GM21515 (cell line): ENCODE data around the gene TMEM259.

Source experiments
- ATAC-seq: cut with Tn5 transposase; IDR thresholded peaks from one replicate; pipeline ENCODE4 v1.9.1; 2021; ENCODE audit not compliant: unreplicated experiment

Gene TMEM259

GRCh38 chr19:1020868-1021425 lies at the start of gene TMEM259:
TSS of gene TMEM259 (minus strand) at chr19:1021123. CDS start at chr19:1020996, 127 bp downstream.
- peak; percentile 66 for ATAC-seq

DNA sequence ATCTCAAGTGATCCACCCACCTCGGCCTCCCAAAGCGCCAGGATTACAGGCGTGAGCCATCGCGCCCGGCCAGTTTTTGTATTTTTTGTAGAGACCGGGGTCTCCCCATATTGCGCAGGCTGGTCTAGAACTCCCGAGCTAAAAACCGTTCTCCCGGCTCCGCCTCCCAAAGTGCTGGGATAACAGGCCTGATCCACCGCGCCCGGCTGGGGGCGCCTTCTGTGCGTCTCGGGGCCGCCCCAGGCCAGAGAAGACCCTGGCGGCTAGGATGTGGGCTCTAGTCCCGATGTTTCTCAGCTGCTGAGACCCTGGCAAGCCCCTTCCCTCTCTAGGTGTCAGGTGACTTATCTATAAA lies 49.6 kb upstream of the TMEM259 start:
- ATAC-seq = no peak

DNA sequence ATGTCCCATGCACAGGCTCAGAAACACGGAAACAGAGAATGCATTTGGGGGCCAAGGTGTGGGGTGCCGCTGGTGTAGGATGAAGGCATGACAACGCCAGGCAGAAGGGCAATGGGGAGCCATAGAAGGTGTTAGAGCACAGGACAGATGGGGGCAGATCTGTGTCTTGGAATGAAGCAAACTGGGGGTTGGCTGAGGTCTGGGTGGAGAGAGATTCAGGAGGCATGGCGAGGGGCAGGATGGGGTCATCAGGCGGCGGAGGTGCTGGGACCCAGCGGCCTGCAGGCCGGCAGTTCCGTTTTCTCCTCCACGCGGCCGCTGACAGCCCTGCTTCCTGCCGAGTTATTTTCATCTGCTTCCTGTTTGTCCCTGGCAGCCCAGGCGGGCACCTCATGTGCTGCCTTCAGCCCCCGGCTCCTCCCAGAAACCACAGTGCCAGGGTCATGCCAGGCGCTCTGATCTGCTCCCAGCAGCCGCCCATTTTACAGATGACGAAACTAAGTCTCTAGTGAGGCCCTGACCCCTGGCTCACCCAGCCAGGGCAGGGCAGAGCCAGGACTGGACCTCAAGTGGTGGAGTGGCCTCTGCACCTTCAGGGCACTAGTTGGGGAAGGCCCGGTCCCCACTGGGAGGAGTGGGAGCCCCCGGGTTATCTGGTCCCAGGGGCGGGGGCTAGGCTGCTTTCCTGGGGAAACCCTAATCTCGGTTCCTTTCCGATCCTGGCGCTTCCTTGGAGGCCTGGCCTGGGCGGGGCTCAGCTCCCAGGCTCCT lies 48.3 kb upstream of the TMEM259 start:
- no peak for ATAC-seq

DNA sequence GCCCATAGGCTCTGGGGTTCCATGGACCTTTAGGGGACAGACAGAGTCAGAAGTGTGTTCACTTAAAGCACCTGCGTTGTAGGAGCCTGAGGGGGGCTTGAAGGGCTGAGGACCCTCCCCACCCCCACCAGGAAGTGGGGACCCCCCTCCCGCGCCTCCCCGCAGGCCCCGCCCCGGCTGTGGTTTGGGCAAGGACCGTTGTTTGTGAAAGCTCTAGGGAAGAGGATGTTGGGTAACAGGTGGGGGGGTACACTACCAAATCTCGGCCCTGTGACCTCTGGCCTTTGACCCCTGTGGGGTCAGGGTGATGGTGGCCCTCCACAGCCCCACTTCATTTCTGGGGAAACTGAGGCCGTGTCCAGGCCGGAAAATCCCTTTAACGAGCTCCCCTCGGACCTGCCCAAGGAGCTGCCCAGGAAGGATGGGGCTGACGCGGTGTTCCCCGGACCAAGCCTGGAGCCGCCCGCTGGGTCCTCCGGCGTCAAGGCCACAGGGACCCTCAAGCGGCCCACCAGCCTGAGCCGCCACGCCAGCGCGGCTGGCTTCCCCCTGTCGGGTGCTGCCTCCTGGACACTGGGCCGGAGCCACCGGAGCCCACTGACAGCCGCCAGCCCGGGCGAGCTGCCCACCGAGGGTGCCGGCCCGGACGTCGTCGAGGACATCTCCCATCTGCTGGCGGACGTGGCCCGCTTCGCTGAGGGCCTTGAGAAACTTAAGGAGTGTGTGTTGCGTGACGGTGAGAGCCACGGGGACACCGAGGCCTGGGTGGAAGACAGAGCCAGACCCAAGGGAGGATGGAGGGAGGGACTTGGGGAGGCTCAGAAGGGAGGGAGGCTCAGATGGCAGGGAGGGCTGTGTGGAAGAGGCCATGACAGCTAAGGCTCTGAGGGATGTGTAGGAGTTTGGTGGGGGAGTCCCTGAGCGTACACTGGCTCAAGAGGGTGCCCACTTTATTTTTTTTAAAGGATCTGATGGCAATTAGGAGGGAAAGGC lies 47.4 kb upstream of the TMEM259 start:
- no peak for ATAC-seq

GRCh38 chr19:1067341-1067957 lies 46.5 kb upstream of the TMEM259 start:
- peak; percentile 14 for ATAC-seq

DNA sequence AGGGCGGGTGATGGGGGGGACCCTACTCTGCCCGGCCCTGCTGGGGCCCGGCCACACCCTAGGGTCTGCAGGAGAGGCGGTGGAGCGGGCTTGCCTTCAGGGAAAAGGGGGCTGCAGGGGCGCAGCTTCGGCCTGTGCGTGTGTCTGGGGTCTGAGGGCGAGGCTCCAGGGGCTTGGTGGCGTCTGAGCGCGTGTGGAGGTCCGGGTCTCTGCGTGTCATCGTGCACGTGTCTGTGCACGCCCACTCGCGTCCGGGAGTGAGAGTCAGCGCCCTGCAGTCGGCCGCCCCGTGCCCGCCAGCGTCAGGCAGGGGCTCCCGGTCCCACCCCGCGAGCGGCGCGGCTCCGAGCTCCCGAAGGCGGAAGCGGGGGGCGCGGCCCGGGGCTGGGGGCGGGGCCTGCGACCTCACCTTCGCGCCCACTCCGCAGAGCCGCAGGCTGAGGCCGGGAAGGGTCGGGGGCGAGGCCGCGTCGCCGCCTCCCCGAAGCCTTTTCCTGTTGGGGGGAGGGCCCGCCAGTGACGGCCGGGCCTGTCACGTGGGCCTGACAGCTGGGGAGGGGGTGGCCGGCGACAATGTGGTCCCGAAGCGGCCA lies 45.9 kb upstream of the TMEM259 start, which contains the start of gene ARHGAP45:
Gene ARHGAP45 (plus strand): TSS at position 420 of the 593 bp plus-strand sequence. CDS start 239 bp downstream, outside the sequence.
- peak; percentile 34 for ATAC-seq

DNA sequence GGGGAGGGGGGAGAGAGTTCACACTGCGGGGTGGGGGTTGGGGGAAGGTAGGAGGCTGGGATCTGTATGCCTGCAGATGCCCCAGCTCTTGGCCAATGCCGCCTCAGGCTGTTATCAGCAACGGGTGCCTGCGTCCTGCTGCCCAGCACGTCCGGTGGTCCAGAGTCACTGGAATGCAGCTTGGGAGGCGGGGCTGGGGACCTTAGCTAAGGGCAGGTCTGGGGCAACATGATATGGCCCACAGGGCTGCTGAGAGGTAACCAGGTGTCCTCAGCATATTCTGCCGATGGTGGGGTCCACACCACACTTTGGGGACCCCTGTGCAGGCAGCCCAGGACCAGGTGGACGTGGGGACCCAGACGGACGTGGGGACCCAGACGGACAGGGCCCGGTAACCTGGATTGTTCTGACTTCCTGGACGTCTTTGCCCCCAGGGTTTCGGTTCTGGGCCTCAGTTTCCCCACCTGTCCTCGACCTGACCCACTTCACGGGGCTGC lies 45.4 kb upstream of the TMEM259 start:
- no peak for ATAC-seq

DNA sequence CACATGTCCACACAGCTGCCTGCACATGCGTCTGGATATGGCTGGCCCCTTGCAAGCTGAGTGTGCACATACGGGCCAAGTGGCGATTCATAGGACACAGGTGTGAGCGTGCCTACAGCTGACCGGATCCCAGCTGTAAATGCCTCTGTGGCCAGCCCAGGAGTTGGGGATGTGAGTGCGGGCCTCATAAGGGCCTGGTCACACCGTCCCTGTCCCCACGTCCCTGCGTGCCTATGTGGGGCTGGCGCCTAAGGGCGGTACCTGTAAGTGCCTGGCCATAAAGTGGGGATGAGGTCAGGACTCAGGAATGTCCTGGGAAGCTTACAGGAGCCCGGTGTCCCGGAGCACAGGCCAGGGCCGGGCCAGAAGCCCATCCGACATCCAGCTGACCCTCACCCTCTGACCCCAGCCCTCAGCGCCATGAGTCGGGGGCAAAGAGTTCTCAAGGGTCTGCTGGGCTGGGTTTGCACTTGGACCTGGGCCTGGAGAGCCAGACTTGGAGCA lies 44.7 kb upstream of the TMEM259 start:
- no peak for ATAC-seq

- ATAC-seq = no peak
Observed at GRCh38 chr19:1064661-1065605, 44.0 kb upstream of the TMEM259 start.

- no peak for ATAC-seq
Observed at GRCh38 chr19:1063909-1064660, 43.2 kb upstream of the TMEM259 start.

GRCh38 chr19:1063030-1063908 lies 42.3 kb upstream of the TMEM259 start:
- ATAC-seq = no peak

- no peak for ATAC-seq
Observed at GRCh38 chr19:1062387-1063029, 41.6 kb upstream of the TMEM259 start.

- no peak for ATAC-seq
Observed at GRCh38 chr19:1061987-1062386, 41.1 kb upstream of the TMEM259 start.

- no peak for ATAC-seq
Observed at GRCh38 chr19:1060689-1061088, 39.8 kb upstream of the TMEM259 start.

DNA sequence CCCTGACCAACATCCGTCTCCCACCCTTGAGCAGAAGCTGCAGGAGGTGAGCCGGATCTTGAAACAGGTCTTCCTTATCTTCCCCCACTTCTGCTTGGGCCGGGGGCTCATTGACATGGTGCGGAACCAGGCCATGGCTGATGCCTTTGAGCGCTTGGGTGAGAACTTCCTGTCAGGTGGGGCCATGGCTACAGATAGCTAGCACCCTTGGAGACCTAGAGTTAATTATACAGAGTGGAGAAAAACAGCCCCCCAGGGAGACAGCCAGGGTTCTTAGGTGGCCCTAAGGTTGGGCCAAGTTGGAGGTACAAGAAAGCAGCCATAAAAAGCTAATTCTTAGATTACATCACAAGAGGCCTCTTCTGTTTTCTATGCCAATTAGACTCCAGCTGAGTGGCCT lies 37.2 kb upstream of the TMEM259 start:
- ATAC-seq = no peak

DNA sequence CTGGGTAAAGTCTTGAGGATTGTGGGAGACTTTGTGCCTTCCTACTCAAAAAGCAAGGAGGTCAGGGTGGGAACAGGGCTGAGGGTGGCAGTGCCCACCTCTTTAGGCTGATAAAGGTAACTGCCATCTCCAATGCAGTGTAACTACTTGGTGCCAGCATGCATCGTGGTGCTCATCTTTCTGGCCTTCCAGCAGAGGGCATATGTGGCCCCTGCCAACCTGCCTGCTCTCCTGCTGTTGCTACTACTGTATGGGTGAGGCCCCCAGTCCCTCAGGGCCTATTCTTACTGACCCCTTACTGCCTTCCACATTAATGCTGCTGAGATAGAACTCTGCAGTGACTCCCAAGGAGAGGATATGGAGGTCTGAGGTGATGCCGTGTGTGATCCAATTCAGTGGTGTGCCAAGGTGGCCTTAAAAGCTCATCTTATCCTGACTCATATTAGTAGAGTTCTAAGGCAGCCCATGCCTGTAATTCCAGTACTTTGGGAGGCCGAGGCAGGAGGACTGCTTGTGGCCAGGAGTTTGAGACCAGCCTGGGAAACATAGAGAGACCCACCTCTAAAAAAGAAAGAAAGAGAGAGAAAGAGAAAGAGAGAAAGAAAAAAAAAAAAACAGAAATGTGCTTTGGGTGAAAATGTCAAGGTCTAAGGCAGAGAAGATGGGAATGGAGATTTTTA lies 36.4 kb upstream of the TMEM259 start:
- no peak for ATAC-seq
